Measurements from ENCODE around the gene GMNN.

- TF ChIP-seq, protein P1, sequence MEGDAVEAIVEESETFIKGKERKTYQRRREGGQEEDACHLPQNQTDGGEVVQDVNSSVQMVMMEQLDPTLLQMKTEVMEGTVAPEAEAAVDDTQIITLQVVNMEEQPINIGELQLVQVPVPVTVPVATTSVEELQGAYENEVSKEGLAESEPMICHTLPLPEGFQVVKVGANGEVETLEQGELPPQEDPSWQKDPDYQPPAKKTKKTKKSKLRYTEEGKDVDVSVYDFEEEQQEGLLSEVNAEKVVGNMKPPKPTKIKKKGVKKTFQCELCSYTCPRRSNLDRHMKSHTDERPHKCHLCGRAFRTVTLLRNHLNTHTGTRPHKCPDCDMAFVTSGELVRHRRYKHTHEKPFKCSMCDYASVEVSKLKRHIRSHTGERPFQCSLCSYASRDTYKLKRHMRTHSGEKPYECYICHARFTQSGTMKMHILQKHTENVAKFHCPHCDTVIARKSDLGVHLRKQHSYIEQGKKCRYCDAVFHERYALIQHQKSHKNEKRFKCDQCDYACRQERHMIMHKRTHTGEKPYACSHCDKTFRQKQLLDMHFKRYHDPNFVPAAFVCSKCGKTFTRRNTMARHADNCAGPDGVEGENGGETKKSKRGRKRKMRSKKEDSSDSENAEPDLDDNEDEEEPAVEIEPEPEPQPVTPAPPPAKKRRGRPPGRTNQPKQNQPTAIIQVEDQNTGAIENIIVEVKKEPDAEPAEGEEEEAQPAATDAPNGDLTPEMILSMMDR (IDR thresholded peaks at IDR 0.05; ENCODE audit: low read length), result no peak
- TF ChIP-seq EZH2 (optimal IDR thresholded peaks at IDR 0.05; ENCODE audit: low read depth, low read length), result no peak
- no peak for TF ChIP-seq EZH2phosphoT487 (IDR thresholded peaks at IDR 0.05; ENCODE audit: low read length)
Observed at GRCh38 chr6:24778121-24778520, 3.4 kb downstream of the GMNN start.
